Peyer's patch (tissue), 4 donors: ENCODE results near the gene CEP128. TPM values are rescaled to one million over a fixed set of nuclear protein-coding genes. Genes with fewer than 3 reads are reported as not detected.

Experiments used
- DNase-seq, 3 donors: peaks; one replicate each; pipeline ENCODE4 v3.0.0-alpha.2; 2017 to 2019
- H3K27ac ChIP-seq, 4 donors: fragments of 200-600 bp; sonication (generic); one replicate each; pipeline ENCODE4 v1.5.1; 2016 to 2019
- H3K27me3 ChIP-seq, 2 donors: fragments of 200-600 bp; sonication (generic); one replicate each; pipeline ENCODE4 v1.5.1; 2019
- H3K36me3 ChIP-seq, 3 donors: fragments of 200-600 bp; sonication (generic); one replicate each; pipeline ENCODE4 v1.5.1; 2016 to 2019
- H3K4me1 ChIP-seq, 4 donors: fragments of 200-600 bp; sonication (generic); one replicate each; pipeline ENCODE4 v1.5.1; 2016 to 2019
- H3K4me3 ChIP-seq, 4 donors: fragments of 200-600 bp; sonication (generic); 1 replicate in 3 of 4; 2 replicates in 1 of 4; pipeline ENCODE4 v1.5.1; 2016 to 2019; ENCODE audit warnings: mild to moderate bottlenecking in 1 of 4
- H3K9me3 ChIP-seq, 4 donors: fragments of 200-600 bp; sonication (generic); one replicate each; pipeline ENCODE4 v1.5.1; 2016 to 2019; ENCODE audit warnings: mild to moderate bottlenecking in 1 of 4
- POLR2A ChIP-seq, 2 donors: fragments of 450-650 bp; IDR thresholded peaks; one replicate each; pipeline ENCODE4 v1.5.1; 2017; ENCODE audit warnings: antibody characterized with exemption in 2 of 2, mild to moderate bottlenecking in 2 of 2, moderate library complexity in 2 of 2
- total RNA-seq, 4 donors: library from RNA; depleted of rRNA; stranded (reverse); fragments of >200 nt; gene quantifications; one replicate each; pipeline ENCODE4 v1.1.0, GENCODE V29; 2016
- TF ChIP-seq, protein P1 (sequence below), 6 experiments: fragments of 450-650 bp in 4 of 6; fragments of 200-600 bp in 2 of 6; sonication (generic) in 1 of 6; IDR thresholded peaks; one replicate each; pipeline ENCODE4 v1.5.1; 2017 to 2019; ENCODE audit warnings: antibody characterized with exemption in 6 of 6, mild to moderate bottlenecking in 3 of 6, moderate library complexity in 1 of 6

The CEP128 gene
- total RNA-seq, 4 donors from 2014 or later = 5.9 to 51.2 (median 6.7) TPM

DNA sequence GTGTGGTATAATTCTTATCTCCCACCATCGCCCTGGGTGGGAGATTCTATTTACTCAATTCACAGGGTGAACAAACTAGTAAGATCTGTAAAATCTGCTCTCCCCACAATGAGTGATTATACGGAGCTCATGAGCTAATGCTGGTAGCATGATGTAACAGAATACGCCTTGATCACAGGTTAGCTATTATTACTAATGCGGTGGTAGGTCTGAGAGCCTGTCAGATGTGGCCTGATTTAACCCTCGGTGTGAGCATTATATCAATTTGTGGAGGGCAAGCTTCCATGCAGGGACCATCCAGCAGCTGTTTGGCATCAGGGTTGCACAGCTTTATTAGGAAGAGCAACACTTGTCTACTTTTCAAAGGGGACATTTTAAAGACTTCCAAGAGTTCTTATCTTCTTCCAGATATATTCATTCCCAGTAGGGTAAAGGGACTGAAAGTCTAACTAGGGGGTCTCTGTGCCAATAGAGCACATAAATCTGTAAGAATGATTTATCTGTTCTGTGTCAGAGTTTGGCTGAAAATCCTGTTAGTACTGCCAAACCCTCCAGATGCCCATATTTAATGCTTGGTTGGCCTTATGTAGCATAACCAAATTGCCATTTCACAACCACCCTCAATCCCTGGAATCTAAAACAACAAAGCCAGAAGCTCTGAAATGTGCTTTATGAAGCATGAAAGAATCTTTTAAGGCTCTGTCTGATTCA lies 32.5 kb upstream of the CEP128 start:
- DNase-seq = no peak

DNA sequence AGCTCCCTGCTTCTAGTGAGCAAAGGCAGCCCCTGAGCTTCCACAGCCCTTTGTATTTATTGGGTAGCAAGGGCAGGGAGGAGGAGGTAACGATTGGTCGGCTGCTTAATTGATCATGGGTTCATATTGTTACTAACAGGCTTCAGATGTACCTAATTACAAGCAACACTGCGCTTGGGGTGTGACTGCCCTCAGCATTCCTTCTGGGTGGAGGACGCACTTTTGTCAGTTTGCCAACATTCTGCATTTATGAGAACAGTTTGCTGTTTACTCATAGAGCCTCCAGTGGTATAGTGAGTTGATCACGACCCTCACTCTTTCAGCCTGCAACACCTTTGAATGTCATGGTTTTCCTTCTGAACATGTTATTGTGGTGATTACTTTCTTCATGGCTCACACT lies 23.5 kb upstream of the CEP128 start:
- H3K27ac ChIP-seq = no peak overlapping the region
- H3K4me1 ChIP-seq = no peaks in the 10 kb centered on the region
- no peaks in the 10 kb centered on the region for H3K27me3 ChIP-seq
- no peaks in the 10 kb centered on the region for H3K9me3 ChIP-seq
- no peak for DNase-seq
- no peak overlapping the region for H3K4me3 ChIP-seq
- TF ChIP-seq POLR2A (IDR thresholded peaks at IDR 0.05) = no peak
- TF ChIP-seq, protein P1, sequence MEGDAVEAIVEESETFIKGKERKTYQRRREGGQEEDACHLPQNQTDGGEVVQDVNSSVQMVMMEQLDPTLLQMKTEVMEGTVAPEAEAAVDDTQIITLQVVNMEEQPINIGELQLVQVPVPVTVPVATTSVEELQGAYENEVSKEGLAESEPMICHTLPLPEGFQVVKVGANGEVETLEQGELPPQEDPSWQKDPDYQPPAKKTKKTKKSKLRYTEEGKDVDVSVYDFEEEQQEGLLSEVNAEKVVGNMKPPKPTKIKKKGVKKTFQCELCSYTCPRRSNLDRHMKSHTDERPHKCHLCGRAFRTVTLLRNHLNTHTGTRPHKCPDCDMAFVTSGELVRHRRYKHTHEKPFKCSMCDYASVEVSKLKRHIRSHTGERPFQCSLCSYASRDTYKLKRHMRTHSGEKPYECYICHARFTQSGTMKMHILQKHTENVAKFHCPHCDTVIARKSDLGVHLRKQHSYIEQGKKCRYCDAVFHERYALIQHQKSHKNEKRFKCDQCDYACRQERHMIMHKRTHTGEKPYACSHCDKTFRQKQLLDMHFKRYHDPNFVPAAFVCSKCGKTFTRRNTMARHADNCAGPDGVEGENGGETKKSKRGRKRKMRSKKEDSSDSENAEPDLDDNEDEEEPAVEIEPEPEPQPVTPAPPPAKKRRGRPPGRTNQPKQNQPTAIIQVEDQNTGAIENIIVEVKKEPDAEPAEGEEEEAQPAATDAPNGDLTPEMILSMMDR (IDR thresholded peaks at IDR 0.05) = no peak
- H3K36me3 ChIP-seq = no peaks in the 10 kb centered on the region

More for the DNA sequence above, 32.5 kb upstream of the CEP128 start:
- TF ChIP-seq, protein P1 (IDR thresholded peaks at IDR 0.05) = no peak
- no peak for TF ChIP-seq POLR2A (IDR thresholded peaks at IDR 0.05)
- H3K4me1 ChIP-seq = no peaks in the 10 kb centered on the region
- H3K4me3 ChIP-seq = no peak overlapping the region
- H3K27ac ChIP-seq = no peak overlapping the region
- no peaks in the 10 kb centered on the region for H3K9me3 ChIP-seq
- no peaks in the 10 kb centered on the region for H3K27me3 ChIP-seq
- no peaks in the 10 kb centered on the region for H3K36me3 ChIP-seq

DNA sequence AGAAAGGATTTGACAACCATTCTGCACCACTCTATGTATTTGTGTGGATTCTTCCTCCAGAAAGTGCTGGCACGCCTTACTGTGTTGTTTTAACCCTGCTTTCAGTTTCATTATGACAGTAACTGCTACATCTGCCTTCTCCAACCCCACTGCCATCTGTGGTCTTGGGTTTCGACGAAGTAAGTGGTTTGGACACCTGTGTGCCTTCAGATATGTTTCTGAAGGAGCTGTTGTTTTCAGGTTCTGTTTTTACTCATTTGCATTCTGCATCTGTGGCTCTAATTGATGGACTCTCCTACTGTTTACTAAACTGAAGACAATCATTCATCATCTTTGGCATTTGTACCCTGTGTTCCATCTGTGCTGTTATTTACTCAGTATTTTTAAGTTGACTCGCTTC lies 18.0 kb upstream of the CEP128 start:
- H3K36me3 ChIP-seq = no peaks in the 10 kb centered on the region
- peak overlapping the region in 3 of 4 donors; percentile 9 to 71 (median 61) for H3K27ac ChIP-seq
- no peak overlapping the region for H3K4me3 ChIP-seq
- H3K9me3 ChIP-seq = no peaks in the 10 kb centered on the region
- peak in 2 of 3 donors; percentile 76 to 81 for DNase-seq
- H3K27me3 ChIP-seq = no peaks in the 10 kb centered on the region
- H3K4me1 ChIP-seq = peaks cover 0 to 9% (median 3%) of the 10 kb centered on the region in 4 donors
- no peak for TF ChIP-seq POLR2A (IDR thresholded peaks at IDR 0.05)
- TF ChIP-seq, protein P1 (IDR thresholded peaks at IDR 0.05) = no peak

DNA sequence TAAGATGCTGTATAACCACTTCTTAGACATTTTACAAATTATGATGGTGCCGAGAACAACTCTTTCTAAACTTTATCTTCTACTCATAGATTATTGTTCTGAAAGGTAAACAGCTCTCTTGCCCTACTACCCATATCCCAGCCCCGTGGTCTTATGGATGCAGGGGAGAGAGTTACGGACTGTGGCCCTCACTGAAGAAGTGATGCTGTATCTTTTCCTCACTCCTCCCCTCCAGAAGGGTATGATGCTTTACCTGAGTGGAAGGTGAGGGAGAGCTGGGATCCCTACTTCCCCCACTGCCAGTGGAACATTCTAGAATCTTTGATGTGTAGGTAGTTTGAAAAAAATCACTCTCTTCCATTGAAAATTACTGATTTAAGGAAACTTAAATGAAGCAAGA lies 17.4 kb upstream of the CEP128 start:
- no peaks in the 10 kb centered on the region for H3K9me3 ChIP-seq
- no peaks in the 10 kb centered on the region for H3K27me3 ChIP-seq
- no peak for TF ChIP-seq POLR2A (IDR thresholded peaks at IDR 0.05)
- TF ChIP-seq, protein P1 (IDR thresholded peaks at IDR 0.05) = no peak
- no peaks in the 10 kb centered on the region for H3K36me3 ChIP-seq
- no peak for DNase-seq
- peaks cover 0 to 9% (median 3%) of the 10 kb centered on the region in 4 donors for H3K4me1 ChIP-seq
- peak overlapping the region in 2 of 4 donors; percentile 61 to 71 for H3K27ac ChIP-seq
- H3K4me3 ChIP-seq = no peak overlapping the region

DNA sequence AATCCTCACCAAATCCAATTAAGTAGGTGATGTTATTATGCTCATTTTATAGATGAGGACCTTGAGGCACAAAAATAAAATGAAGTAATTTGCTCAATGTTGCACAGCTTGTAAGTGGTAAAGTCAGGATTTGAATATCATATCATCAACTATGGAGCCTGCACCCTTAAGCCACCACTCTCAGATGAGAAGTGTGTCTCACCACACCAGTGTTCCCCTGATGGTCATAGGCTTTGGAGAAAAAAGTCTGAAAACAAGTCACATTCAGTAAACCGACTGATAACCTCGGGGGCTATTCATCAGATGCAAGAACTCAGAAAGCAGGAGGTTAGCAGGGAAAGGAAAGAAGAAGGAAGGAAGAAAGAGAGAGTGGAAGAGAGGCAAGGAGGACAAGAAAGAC lies 16.7 kb upstream of the CEP128 start:
- Histone ChIP-seq H3K36me3 (no peaks in the 10 kb centered on the region), H3K4me1 (peaks cover 0 to 9% (median 3%) of the 10 kb centered on the region in 4 donors), H3K27ac (peak overlapping the region in 1 of 4 donors; percentile 28), H3K4me3 (no peak overlapping the region), H3K27me3 (no peaks in the 10 kb centered on the region), H3K9me3 (no peaks in the 10 kb centered on the region)
- no peak for DNase-seq
- TF ChIP-seq POLR2A (IDR thresholded peaks at IDR 0.05) = no peak
- TF ChIP-seq, protein P1 (IDR thresholded peaks at IDR 0.05) = no peak
